ENCODE results near the gene SENP1. TPM values are rescaled to one million over a fixed set of nuclear protein-coding genes. Genes with fewer than 3 reads are reported as not detected.

SENP1 gene
- total RNA-seq, 4 donors from 2014 or later: 14.6 to 20.3 (median 18.0) TPM

- TF ChIP-seq CTCF (IDR thresholded peaks at IDR 0.05; ENCODE audit: low read depth): no peak
Observed at GRCh38 chr12:48080821-48081220, 25.1 kb downstream of the SENP1 start.

DNA sequence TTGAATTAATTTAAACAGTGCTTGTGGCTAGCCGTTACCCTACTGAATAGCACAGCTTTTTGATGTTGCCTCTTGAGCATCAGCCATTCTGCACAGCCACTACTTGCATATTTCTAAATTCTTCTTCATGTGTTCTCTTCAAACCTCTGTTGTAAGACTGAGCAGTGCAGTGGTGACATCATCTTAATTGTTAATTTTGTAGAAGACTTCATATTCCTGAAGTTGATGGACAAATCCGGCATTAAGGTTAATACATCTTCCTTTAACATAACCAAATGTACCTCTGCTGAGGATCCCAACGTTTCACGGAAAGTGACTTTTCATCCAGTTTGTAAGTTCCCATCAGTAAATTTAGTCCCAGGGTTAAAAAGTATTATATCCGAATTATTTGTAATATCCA, 25.6 kb downstream of the SENP1 start:
- TF ChIP-seq CTCF (IDR thresholded peaks at IDR 0.05; ENCODE audit: low read depth): no peak

GRCh38 chr12:48078901-48079300, 27.0 kb downstream of the SENP1 start:
- TF ChIP-seq CTCF (IDR thresholded peaks at IDR 0.05; ENCODE audit: low read depth): no peak

DNA sequence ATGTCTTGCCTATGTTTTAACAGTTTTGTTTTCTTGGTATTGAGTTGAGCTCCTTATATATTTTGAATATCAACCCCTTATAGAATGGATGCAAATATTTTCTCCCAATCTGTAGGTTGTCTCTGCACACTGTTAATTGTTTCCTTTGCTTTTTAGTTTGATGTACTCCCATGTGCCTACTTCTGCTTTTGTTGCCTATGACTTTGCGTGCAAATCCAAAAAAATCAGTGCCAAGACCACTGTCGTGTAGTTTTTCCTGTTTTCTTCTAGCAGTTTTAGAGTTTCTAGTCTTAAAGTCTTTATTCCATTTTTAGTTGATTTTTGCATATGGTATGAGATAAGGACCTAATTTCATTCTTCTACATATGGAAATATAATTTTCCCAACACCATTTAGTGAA, 28.8 kb downstream of the SENP1 start:
- TF ChIP-seq CTCF (IDR thresholded peaks at IDR 0.05; ENCODE audit: low read depth): no peak

- no peak for TF ChIP-seq CTCF (IDR thresholded peaks at IDR 0.05; ENCODE audit: low read depth)
Observed at GRCh38 chr12:48075832-48076231, 30.0 kb downstream of the SENP1 start.

GRCh38 chr12:48074266-48074665, 31.6 kb downstream of the SENP1 start:
- no peak for TF ChIP-seq CTCF (IDR thresholded peaks at IDR 0.05; ENCODE audit: low read depth)

DNA sequence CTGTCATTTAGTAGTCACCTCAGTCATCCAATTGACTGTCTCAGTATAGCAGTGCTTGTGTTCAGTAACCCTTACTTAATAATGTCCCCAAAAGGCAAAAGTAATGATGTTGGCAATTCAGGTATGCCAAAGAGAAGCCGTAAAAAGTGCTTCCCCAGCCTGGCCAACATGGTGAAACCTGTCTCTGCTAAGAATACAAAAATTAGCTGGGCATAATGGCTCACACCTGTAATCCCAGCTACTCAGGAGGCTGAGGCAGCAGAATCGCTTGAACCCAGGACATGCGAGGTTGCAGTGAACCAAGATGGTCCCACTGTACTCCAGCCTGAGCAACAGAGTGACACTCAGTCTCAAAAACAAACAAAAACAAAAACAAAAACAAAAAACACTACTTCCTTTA, 33.6 kb downstream of the SENP1 start:
- no peak for TF ChIP-seq CTCF (IDR thresholded peaks at IDR 0.05; ENCODE audit: low read depth)
